ENCODE data around the gene DLG1. TPM values are rescaled to one million over a fixed set of nuclear protein-coding genes. Genes with fewer than 3 reads are reported as not detected.

DLG1 gene
- total RNA-seq, 1 donor from 2014 or later, result 48.6 TPM

- ATAC-seq, result no peak
- intact Hi-C loops (cut with DNase I), result no loop called here
- no peak for DNase-seq (ENCODE audit: missing footprints)
Measured at GRCh38 chr3:197019535-197019934, 278.9 kb downstream of the DLG1 start.

DNA sequence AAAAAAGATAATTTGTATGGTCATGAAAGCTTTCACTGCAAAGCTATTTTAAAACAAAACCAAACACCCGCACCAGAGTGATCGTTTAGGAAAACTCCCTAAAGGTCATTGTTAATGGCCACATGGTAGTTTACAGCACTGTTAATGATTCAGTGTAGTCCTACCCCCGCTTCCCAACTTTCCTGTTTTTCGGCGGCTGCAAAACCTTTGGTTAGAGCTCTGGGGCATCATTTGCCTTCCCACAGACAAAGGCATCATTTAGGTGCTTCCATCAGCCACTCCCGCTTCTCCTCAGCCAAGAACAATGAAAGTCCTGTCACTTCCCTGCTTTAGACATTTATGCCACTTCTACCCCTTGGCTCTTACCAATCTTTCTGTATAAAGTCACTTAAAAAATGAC is 279.4 kb downstream of the DLG1 start:
- ATAC-seq (no peak), DNase-seq (ENCODE audit: missing footprints) (no peak)
- intact Hi-C loops (cut with DNase I), result no loop called here

DNA sequence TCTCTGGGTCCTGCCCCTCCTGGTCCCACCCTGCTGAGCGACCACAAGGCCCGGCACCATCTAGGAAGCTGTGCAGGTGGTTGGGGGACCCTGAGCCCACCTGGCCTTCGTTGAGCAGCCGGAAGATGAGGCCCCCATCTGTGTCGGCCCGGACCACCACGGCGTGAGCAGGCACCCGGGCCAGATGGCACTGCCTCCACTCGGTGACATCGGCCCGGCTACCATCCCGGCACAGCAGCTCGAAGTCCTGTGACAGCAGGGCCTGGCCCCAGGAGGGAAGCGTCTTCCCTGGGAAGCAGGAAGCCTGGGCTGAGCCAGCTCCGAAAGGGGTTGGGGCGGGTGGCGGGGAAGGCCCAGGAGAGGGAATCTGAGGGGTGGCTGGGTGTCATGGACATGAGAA is 281.4 kb downstream of the DLG1 start:
- DNase-seq (ENCODE audit: missing footprints) (no peak), ATAC-seq (no peak)
- intact Hi-C loops (cut with DNase I), result no loop called here

DNA sequence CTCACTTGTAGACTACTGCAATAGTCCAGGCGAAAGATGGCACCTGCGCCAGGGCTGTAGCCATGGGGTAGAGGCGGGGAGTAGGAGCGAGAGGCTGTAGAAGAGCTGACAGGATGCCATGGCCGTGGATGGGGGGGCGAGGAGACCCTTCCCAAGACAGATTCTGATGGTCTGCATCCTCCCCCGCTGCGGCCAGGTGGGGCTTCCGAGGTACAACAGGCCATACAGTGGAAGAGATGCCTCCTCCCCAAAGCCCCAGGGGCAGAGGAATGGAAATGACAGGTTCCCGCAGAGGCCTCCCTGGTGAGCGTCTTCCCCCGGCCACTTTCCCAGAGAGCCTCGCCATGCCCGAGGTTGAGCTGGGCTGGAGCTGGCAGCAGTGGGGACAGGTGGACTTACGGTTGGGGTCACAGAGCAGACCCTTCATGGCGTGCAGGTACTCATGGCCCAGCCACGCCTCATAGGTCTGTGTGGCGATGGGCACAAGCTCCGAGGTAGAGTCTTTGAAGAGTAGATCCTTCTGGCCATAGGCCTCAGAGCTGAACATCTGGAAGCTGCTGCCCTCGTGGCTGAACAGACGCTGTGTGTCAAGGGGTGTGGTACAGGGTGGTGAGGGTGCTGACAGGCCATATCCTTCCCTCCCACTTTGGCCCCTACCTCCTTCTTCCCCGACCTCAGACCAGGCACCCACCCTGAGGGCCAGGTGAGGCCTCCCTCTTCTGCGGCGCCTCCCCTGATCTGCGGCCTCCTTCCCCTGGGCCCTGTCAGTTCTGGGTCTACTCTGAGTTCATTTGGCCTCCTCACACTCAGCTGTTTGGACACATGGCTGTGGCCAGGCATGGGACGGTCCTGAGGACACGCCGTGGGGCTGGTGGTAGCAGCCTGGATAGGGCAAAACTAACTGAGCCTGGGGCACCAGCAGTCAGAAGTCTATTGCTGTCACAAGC is 282.3 kb downstream of the DLG1 start:
- intact Hi-C loops (cut with DNase I), result no loop called here
- DNase-seq (ENCODE audit: missing footprints) (no peak), ATAC-seq (no peak)

DNA sequence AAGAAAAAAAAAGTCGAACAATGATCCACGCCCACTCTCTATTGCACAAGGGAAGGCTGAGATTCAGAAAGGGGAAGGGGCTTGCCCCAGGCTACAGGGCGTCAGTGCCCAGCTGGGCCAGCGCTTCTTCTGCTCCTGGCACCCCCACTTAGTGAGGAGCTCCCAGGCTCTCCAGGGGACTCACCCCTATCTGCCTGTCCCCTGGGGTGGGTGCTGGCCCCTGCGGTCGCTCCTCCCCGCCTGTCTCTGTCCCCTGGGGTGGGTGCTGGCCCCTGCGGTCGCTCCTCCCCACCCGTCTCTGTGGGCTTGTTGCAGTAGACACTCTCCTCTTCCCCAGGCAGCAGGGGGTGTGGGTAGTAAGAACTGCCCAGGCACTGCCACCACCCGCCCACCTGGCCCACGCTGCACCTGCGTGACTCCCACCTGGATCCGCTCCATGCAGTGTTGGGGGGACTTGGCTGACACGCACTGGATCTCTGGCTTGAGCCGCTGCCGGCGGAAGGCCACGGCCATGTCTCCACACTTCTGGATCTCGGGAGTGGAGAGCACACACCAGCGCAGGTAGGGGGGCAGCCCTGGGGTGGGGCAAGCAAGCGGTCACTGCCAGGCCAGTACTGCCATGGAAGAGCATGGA is 283.4 kb downstream of the DLG1 start:
- ATAC-seq (no peak), DNase-seq (ENCODE audit: missing footprints) (no peak)
- intact Hi-C loops (cut with DNase I), result no loop called here

GRCh38 chr3:197014024-197014423 is 284.4 kb downstream of the DLG1 start:
- intact Hi-C loops (cut with DNase I), result no loop called here
- no peak for ATAC-seq
- no peak for DNase-seq (ENCODE audit: missing footprints)

GRCh38 chr3:197012540-197012883 is 285.9 kb downstream of the DLG1 start:
- intact Hi-C loops (cut with DNase I), result no loop called here
- ATAC-seq, result no peak
- no peak for DNase-seq (ENCODE audit: missing footprints)

DNA sequence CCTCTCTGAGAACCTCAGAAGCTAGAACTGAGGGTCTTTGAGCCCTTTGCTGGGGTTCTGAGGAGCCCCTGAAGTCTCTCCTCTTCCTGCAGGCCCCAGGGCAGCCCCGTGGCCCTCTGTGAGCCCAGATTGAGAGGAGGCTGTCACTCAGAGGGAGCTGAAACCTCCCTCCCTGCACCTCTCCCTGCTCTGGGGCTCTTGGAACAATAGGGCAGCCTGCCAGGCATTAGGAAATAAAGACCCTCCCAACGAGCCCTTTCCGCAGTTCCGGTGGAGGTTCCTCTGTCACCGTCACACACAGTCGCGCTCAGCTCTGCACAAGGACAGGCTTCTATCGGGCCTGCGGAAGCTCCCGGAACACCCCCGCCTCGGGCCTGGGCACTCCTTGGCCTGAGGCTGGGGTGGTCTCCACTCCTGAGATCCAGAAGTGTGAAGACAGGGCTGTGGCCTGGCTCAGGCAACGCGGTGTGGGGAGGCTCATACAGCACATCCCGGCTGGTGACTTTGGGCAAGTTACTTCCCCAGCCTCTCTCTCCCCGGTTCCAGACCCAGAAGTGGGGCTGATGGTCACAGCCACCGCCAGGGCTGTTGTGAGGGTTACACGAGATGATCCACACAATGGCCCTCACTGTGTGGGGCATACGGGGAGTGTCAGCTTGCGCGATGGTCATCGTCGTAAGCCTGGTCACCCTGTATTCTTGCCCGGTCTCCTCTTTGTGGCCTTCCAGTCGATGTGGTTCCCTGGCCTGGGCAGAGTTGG is 286.5 kb downstream of the DLG1 start:
- ATAC-seq (no peak), DNase-seq (ENCODE audit: missing footprints) (no peak)
- intact Hi-C loops (cut with DNase I), result no loop called here

DNA sequence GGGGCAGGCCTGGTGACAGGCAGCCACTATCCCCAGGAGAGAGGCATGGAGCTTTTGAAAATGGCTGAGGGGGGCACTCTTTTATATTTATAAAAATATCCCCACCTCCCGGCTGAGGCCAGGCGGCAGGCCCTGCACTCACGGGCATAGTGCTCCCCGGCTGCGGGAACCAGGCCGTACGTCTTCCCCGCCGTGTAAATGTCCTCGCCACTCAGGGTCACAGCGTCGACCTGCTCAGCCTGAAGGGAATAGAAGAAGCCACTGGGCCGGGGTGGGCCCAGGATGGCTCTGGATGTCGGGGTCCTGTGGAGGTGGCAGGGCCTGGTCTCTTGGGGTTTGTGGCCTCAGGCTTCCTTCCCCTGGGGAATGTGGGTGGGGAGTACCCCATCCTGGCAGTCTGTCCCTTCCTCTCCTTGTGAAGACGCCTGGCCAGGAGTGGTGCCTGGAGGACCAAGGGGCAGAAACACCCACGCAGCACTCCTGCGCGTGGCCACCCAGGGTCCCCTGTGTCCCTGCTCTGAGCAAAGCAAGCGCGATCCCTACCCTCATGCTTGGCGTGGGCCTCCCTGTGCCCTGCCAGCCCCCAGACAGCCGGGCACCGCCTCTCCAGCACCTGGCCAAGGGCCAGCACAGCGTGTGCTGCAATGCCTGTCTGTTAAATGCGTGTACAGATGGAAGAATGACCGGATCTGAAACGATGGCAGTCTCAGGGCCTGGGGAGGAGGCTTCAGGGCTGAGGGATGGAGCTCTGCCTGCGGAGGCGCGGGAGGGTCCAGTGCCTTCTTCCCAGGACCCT is 287.7 kb downstream of the DLG1 start:
- ATAC-seq (no peak), DNase-seq (ENCODE audit: missing footprints) (no peak)
- intact Hi-C loops (cut with DNase I), result no loop called here

DNA sequence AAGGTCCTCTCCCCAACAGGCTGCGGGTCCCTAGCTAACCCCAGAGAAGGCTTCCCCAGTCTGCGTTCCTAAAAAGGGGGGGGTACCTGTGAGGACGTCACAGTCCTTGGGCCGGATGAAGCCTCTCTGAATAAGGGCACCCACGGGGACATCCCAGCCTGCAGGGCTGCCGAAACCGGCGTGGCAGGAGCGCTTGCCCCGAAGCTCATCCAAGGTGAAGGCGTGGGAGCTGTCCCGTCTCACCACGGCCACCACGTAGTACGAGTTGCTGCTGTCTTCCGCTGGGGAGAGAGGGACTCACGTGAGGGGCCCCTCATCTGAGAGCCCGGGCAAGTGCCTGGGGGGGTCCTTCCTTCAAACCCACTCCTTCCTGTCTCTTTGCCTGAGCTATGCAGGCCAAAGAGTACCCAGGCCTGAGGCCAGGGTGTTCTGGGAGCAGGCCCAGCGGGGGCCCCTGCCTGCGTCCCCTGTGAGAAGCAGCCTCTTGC is 288.8 kb downstream of the DLG1 start:
- intact Hi-C loops (cut with DNase I), result loop anchor here (10.0 kb wide), 1 partner anchor 495 kb away; no protein-coding TSS in a partner anchor
- no peak for ATAC-seq
- DNase-seq (ENCODE audit: missing footprints), result no peak

GRCh38 chr3:197008436-197009209 is 289.8 kb downstream of the DLG1 start:
- no peak for DNase-seq (ENCODE audit: missing footprints)
- intact Hi-C loops (cut with DNase I), result loop anchor here (10.0 kb wide), 1 partner anchor 496 kb away; no protein-coding TSS in a partner anchor

GRCh38 chr3:197007953-197008352 is 290.5 kb downstream of the DLG1 start:
- intact Hi-C loops (cut with DNase I), result loop anchor here (10.0 kb wide), 1 partner anchor 497 kb away; no protein-coding TSS in a partner anchor
- no peak for ATAC-seq
- no peak for DNase-seq (ENCODE audit: missing footprints)

More at GRCh38 chr3:197008436-197009209, 289.8 kb downstream of the DLG1 start:
- ATAC-seq, result no peak

GRCh38 chr3:197007296-197007940 is 291.0 kb downstream of the DLG1 start:
- intact Hi-C loops (cut with DNase I), result loop anchor here (10.0 kb wide), 1 partner anchor 497 kb away; no protein-coding TSS in a partner anchor
- DNase-seq (ENCODE audit: missing footprints) (no peak), ATAC-seq (no peak)

- no peak for DNase-seq (ENCODE audit: missing footprints)
- ATAC-seq, result no peak
- intact Hi-C loops (cut with DNase I), result loop anchor here (10.0 kb wide), 1 partner anchor 498 kb away; no protein-coding TSS in a partner anchor
Measured at GRCh38 chr3:197006860-197007259, 291.6 kb downstream of the DLG1 start.

- no peak for DNase-seq (ENCODE audit: missing footprints)
- intact Hi-C loops (cut with DNase I), result loop anchor here (10.0 kb wide), 1 partner anchor 498 kb away; no protein-coding TSS in a partner anchor
- ATAC-seq, result no peak
Measured at GRCh38 chr3:197006446-197006845, 292.0 kb downstream of the DLG1 start.

GRCh38 chr3:197003461-197004385 is 294.7 kb downstream of the DLG1 start:
- ATAC-seq, result no peak
- intact Hi-C loops (cut with DNase I), result loop anchor here (1.0 to 10.0 kb wide), 3 partner anchors 27 to 501 kb away; no protein-coding TSS in a partner anchor
- DNase-seq (ENCODE audit: missing footprints), result no peak

Data from Right ventricle myocardium inferior (tissue), 1 donor.